ENCODE results near the gene ZNF283.
"Not testable (repeated sequence)": the region's sequence is repeated elsewhere in the genome, so short reads cannot be mapped to it uniquely, and the experiment has no call there.

Gene ZNF283

DNA sequence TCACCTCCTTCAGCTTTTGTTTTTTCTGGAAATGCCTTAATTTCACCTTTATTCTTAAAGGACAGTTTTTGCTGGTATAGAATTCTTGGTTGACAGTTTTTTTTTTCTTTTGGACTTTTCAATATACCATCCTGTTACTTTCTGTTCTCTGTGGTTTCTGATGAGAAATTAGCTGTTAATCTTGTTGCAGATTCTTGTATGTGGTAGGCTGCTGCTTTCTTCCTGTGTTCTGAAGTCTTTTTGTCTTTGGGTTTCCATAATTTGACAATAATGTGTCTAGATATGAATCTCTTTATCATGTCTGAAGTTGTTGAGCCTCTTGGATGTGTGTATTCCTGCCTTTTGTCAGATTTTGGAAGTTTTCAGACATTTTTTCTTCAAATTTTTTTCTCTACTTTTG, 12.0 kb downstream of the ZNF283 start:
- DNase-seq (ENCODE audit: low read depth in 1 of 2, low spot score in 1 of 2), result no peak
- no peak for TF ChIP-seq JUND (IDR thresholded peaks at IDR 0.05; ENCODE audit: low read depth)
- in situ Hi-C loops (cut with HindIII; ENCODE audit: low pct_unique_long_range_greater_than_20kb, low sequenced_read_pairs), result no loop called here

DNA sequence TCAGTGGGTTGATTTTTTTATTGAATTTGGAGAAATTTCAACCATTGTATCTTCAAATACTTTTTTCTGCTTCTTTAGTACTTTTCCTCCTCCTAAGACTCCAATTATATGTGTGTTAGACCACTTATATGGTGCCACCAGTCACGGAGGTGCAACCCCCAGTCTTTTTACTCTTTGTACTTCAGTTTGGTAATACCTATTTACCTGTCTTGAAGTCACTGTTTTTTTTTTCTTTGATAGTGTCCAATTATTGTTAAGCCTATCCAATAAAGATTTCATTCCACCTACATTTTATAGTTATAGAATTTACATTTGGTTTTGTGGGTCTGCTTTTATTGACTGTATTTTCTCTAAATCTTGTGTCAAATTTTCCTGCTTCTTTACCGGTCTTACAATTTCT, 14.9 kb downstream of the ZNF283 start:
- no peak for TF ChIP-seq JUND (IDR thresholded peaks at IDR 0.05; ENCODE audit: low read depth)
- no peak for DNase-seq (ENCODE audit: low read depth in 1 of 2, low spot score in 1 of 2)
- in situ Hi-C loops (cut with HindIII; ENCODE audit: low pct_unique_long_range_greater_than_20kb, low sequenced_read_pairs), result no loop called here

DNA sequence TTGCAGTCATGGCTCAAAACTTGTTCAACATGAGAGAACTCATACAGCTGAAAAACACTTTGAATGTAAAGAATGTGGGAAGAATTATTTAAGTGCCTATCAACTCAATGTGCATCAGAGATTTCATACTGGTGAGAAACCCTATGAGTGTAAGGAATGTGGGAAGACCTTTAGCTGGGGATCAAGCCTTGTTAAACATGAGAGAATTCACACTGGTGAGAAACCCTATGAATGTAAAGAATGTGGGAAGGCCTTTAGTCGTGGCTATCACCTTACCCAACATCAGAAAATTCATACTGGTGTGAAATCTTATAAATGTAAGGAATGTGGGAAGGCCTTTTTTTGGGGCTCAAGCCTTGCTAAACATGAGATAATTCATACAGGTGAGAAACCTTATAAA, 20.1 kb downstream of the ZNF283 start:
- no peak for DNase-seq (ENCODE audit: low read depth in 1 of 2, low spot score in 1 of 2)
- in situ Hi-C loops (cut with HindIII; ENCODE audit: low pct_unique_long_range_greater_than_20kb, low sequenced_read_pairs), result no loop called here
- TF ChIP-seq JUND (IDR thresholded peaks at IDR 0.05; ENCODE audit: low read depth), result no peak

DNA sequence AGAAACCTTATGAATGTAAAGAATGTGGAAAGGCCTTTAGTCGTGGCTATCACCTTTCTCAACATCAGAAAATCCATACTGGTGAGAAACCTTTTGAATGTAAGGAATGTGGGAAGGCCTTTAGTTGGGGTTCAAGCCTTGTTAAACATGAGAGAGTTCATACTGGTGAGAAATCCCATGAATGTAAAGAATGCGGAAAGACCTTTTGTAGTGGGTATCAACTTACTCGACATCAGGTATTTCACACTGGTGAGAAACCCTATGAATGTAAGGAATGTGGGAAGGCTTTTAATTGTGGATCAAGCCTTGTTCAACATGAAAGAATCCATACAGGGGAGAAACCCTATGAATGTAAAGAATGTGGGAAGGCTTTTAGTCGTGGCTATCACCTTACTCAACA, 20.8 kb downstream of the ZNF283 start:
- no peak for DNase-seq (ENCODE audit: low read depth in 1 of 2, low spot score in 1 of 2)
- in situ Hi-C loops (cut with HindIII; ENCODE audit: low pct_unique_long_range_greater_than_20kb, low sequenced_read_pairs), result no loop called here
- no peak for TF ChIP-seq JUND (IDR thresholded peaks at IDR 0.05; ENCODE audit: low read depth)

DNA sequence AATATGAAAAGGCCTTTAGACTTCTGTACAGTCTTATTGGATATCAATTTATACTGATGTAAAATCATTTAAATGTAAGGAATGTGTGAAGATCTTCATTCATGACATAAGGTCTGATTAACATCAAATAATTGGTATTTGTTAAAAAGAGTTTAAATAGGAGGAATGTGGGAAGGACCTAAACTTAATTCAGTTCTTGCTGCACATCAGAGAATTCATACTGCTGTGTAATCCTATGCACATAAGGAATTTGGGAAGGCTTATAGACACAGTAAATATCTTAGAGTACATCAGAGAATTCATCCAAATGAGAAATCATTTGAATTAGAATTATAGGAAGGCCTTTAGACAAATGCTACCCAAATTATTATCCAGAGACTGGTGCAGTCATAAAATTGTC, 21.7 kb downstream of the ZNF283 start:
- DNase-seq (ENCODE audit: low read depth in 1 of 2, low spot score in 1 of 2), result no peak

DNA sequence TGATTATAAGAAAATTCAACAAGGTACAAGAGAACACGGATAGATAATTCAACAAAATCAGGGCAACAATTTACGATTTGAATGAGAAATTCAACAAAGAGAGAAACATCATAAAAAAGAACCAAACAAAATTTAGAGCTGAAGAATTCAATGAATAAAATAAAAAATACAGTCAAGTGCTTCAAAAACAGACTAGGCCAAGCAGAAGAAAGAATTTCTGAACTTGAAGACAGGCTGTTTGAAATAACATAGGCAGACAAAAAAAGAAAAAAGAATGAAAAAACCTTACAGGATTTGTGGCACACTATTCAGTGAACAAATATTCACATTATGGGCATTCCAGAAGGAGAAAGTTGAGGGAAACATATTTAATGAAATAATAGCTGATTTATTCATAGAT, 31.1 kb downstream of the ZNF283 start:
- DNase-seq (ENCODE audit: low read depth in 1 of 2, low spot score in 1 of 2), result no peak
- in situ Hi-C loops (cut with HindIII; ENCODE audit: low pct_unique_long_range_greater_than_20kb, low sequenced_read_pairs), result no loop called here
- no peak for TF ChIP-seq JUND (IDR thresholded peaks at IDR 0.05; ENCODE audit: low read depth)

More for the DNA sequence above, 21.7 kb downstream of the ZNF283 start:
- TF ChIP-seq JUND (IDR thresholded peaks at IDR 0.05; ENCODE audit: low read depth), result no peak
- in situ Hi-C loops (cut with HindIII; ENCODE audit: low pct_unique_long_range_greater_than_20kb, low sequenced_read_pairs), result no loop called here

DNA sequence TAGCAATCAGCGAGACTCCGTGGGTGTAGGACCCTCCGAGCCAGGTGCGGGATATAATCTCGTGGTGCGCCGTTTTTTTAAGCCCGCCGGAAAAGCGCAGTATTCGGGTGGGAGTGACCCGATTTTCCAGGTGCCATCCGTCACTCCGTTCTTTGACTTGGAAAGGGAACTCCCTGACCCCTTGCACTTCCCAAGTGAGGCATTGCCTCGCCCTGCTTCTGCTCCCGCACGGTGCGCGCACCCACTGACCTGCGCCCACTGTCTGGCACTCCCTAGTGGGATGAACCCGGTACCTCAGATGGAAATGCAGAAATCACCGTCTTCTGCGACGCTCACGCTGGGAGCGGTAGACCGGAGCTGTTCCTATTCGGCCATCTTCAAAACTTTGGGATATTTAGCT, 39.8 kb downstream of the ZNF283 start:
- in situ Hi-C loops (cut with HindIII; ENCODE audit: low pct_unique_long_range_greater_than_20kb, low sequenced_read_pairs); DNase-seq (ENCODE audit: low read depth in 1 of 2, low spot score in 1 of 2): not testable (repeated sequence)

DNA sequence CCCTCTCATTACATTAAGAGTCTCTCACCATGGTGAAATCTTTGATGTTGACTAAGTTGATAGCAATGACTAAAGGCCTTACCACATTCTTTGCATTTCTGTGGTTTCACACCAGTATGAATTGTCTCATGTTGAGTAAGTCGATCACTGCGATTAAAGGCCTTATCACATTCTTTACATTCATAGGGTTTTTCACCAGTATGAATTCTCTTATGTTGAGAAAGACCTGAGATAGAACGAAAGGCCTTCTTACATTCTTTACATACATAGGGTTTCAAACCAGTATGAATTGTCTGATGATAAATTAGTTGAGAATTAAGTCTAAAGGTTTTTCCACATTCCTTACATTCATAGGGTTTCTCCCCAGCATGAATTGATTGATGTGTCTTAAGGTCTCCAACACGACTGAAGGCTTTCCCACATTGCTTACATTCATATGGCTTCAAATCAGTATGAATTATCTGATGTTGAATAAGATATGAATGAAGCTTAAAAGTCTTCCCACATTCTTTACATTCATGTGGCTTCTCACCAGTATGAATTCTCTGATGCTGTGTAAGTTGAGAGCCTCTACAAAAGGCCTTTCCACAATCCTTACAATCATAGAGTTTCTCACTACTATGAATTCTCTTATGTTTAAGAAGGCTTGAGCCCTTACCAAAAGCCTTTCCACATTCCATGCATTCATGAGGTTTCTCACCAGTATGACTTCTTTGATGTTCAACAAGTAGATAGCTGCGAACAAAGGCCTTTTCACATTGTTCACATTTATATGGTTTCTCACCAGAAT, 45.6 kb downstream of the ZNF283 start:
- TF ChIP-seq JUND (IDR thresholded peaks at IDR 0.05; ENCODE audit: low read depth), result no peak
- DNase-seq (ENCODE audit: low read depth in 1 of 2, low spot score in 1 of 2), result no peak
- in situ Hi-C loops (cut with HindIII; ENCODE audit: low pct_unique_long_range_greater_than_20kb, low sequenced_read_pairs), result no loop called here

DNA sequence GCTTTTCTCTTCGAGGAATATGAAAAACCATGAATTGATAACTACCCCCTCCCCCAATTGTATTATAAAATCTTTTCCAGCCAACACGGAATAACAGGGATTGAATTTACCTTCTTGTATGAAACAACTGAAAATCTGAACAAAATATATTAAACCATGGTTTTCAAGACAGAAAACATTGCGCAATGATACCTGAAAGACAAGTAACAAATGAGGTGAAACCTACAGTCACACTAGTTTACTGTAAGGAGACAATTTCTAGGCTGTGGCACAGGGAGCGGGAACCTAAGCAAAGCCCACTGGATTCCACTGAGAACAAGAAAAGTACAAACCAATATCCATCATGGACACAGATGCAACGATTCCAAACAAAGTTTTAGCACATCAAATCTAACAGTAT, 53.4 kb downstream of the ZNF283 start:
- no peak for DNase-seq (ENCODE audit: low read depth in 1 of 2, low spot score in 1 of 2)
- in situ Hi-C loops (cut with HindIII; ENCODE audit: low pct_unique_long_range_greater_than_20kb, low sequenced_read_pairs), result no loop called here

DNA sequence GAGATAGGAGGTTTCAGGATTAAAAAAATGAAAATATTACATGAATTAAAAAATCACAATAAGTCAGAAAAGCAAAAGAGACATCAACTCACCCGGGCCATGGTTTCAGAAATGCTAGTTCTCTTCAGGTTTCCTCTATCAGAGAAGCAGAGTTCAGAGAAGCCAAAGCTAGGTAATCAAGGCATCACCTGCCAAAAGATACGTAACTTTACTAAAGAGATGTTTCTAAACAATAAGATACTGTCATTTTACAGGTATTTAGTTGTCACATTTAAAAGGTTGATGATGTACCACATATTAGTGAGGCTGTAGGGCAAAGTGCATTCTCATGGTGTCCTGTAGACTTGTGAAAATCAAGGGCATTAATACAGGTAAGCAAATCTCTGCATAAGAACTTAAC, 56.7 kb downstream of the ZNF283 start, which contains the start of gene ZNF404:
TSS of gene ZNF404 (minus strand) at position 101 of the 400 bp plus-strand sequence.
- in situ Hi-C loops (cut with HindIII; ENCODE audit: low pct_unique_long_range_greater_than_20kb, low sequenced_read_pairs), result no loop called here
- no peak for TF ChIP-seq JUND (IDR thresholded peaks at IDR 0.05; ENCODE audit: low read depth)

More for the DNA sequence above, 53.4 kb downstream of the ZNF283 start:
- no peak for TF ChIP-seq JUND (IDR thresholded peaks at IDR 0.05; ENCODE audit: low read depth)

DNA sequence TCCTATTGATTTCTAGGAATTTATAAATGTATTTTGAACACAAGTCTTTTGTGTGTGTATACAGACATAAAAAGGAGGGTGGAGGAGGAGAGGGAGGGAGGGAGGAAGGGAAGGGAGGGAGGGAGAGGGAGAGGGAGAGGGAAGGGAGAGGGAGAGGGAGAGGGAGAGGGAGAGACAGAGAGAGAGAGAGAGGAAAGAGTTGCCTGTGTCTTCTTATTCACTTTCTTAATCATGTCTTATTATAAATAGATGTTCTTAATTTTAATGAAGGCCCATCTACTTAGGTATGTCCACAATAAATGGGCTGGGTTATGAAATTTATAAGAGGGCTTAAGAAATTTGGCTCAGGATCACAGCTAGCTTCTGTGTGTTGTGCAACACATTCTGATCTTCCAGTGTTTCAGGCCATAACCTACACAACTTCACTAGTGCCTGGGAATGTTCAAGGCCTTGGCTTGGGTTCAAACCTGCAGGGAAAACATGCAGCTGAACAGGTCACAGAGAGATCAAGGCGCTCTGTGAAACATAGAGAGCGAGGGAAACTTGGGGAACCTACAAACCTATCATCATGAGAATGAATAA, 68.7 kb downstream of the ZNF283 start:
- DNase-seq (ENCODE audit: low read depth in 1 of 2, low spot score in 1 of 2), result no peak
- in situ Hi-C loops (cut with HindIII; ENCODE audit: low pct_unique_long_range_greater_than_20kb, low sequenced_read_pairs), result no loop called here
- no peak for TF ChIP-seq JUND (IDR thresholded peaks at IDR 0.05; ENCODE audit: low read depth)

More for the DNA sequence above, 56.7 kb downstream of the ZNF283 start, which contains the start of gene ZNF404:
- no peak for DNase-seq (ENCODE audit: low read depth in 1 of 2, low spot score in 1 of 2)

Measured in T47D (cell line).